Measurements from ENCODE around the gene C1orf122.

Gene C1orf122

DNA sequence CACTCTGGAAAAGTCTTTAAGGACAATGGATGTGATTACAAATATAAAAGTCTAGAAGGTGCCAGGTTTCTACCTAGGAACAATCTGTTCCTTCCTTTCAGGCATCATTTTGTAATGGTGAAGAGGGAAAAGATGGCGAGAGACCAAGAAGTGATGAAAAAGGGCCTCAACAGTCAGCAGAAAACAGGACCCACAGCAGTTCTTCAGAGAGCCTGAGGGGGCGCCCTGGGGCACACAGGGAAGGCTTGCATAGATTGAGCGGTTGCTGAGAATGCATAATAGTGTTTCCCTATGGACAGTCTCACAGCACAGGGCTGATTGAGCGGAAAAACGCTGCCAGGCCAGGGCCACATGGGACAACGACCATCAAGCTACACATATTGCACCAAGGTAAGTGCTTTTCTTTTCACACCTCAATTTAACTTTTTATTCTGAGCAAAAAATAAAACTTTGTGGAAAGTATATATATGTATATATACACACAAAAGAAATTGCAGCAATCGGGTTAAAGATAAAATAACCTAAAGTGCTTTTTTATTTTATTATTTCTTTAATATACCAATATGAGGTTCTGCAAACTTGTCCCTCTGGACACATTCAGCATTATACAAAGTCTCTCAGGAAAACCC, 3.6 kb downstream of the C1orf122 start:
- H3K4me3 ChIP-seq (replicated peaks; ENCODE audit: insufficient read depth, low read length) = no peak overlapping the region
- no peak for TF ChIP-seq GABPA (IDR thresholded peaks at IDR 0.05; ENCODE audit: low read depth)
- TF ChIP-seq, protein P1, sequence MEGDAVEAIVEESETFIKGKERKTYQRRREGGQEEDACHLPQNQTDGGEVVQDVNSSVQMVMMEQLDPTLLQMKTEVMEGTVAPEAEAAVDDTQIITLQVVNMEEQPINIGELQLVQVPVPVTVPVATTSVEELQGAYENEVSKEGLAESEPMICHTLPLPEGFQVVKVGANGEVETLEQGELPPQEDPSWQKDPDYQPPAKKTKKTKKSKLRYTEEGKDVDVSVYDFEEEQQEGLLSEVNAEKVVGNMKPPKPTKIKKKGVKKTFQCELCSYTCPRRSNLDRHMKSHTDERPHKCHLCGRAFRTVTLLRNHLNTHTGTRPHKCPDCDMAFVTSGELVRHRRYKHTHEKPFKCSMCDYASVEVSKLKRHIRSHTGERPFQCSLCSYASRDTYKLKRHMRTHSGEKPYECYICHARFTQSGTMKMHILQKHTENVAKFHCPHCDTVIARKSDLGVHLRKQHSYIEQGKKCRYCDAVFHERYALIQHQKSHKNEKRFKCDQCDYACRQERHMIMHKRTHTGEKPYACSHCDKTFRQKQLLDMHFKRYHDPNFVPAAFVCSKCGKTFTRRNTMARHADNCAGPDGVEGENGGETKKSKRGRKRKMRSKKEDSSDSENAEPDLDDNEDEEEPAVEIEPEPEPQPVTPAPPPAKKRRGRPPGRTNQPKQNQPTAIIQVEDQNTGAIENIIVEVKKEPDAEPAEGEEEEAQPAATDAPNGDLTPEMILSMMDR (IDR thresholded peaks at IDR 0.05; ENCODE audit: insufficient read depth, low read length) = peak; percentile 90
- H3K27me3 ChIP-seq (ENCODE audit: insufficient read depth, poor library complexity, severe bottlenecking) = no peaks in the 10 kb centered on the region
- no peak overlapping the region for H3K27ac ChIP-seq (replicated peaks)
- DNase-seq (ENCODE audit: low read depth in 1 of 2, low spot score in 1 of 2) = peak in 1 of 2 experiments; percentile 76

DNA sequence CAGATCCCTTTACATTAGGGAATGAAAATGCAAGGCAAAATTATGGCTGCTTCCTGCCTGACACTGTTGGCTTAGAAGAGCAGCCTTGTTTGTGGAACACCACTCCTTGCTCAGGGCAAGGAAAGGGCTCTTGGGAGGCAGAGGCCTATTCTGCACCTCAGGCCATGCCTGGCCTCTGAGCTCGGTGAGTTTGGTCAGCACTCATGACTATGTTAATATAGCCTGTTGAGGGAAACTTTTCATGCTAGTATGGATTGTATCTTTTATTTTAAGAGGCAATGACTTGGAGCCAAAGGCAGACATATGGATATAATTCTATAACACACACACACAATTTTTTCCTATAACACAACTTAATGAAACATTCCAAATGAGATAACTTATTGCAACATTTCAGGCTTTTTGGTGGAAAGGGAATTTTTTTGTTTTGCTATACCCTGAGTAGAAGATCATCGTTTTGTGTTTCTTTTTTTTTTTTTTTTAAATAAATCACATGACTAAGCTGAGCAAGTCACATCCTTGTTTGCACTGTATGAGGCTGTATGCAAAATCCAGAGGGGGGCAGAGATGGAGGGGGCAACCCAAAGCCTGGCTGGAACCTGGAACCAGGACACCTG, 6.0 kb downstream of the C1orf122 start:
- H3K4me3 ChIP-seq (replicated peaks; ENCODE audit: insufficient read depth, low read length) = no peak overlapping the region
- no peaks in the 10 kb centered on the region for H3K27me3 ChIP-seq (ENCODE audit: insufficient read depth, poor library complexity, severe bottlenecking)
- H3K27ac ChIP-seq (replicated peaks) = no peak overlapping the region
- DNase-seq (ENCODE audit: low read depth in 1 of 2, low spot score in 1 of 2) = no peak
- TF ChIP-seq, protein P1 (IDR thresholded peaks at IDR 0.05; ENCODE audit: insufficient read depth, low read length) = no peak
- TF ChIP-seq GABPA (IDR thresholded peaks at IDR 0.05; ENCODE audit: low read depth) (no peak), POLR2AphosphoS5 (IDR thresholded peaks at IDR 0.05; ENCODE audit: low read depth) (no peak), SPI1 (IDR thresholded peaks at IDR 0.05; ENCODE audit: borderline replicate concordance, low read depth) (no peak)
- TF ChIP-seq, protein P2, sequence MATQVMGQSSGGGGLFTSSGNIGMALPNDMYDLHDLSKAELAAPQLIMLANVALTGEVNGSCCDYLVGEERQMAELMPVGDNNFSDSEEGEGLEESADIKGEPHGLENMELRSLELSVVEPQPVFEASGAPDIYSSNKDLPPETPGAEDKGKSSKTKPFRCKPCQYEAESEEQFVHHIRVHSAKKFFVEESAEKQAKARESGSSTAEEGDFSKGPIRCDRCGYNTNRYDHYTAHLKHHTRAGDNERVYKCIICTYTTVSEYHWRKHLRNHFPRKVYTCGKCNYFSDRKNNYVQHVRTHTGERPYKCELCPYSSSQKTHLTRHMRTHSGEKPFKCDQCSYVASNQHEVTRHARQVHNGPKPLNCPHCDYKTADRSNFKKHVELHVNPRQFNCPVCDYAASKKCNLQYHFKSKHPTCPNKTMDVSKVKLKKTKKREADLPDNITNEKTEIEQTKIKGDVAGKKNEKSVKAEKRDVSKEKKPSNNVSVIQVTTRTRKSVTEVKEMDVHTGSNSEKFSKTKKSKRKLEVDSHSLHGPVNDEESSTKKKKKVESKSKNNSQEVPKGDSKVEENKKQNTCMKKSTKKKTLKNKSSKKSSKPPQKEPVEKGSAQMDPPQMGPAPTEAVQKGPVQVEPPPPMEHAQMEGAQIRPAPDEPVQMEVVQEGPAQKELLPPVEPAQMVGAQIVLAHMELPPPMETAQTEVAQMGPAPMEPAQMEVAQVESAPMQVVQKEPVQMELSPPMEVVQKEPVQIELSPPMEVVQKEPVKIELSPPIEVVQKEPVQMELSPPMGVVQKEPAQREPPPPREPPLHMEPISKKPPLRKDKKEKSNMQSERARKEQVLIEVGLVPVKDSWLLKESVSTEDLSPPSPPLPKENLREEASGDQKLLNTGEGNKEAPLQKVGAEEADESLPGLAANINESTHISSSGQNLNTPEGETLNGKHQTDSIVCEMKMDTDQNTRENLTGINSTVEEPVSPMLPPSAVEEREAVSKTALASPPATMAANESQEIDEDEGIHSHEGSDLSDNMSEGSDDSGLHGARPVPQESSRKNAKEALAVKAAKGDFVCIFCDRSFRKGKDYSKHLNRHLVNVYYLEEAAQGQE (IDR thresholded peaks at IDR 0.05; ENCODE audit: insufficient replicate concordance, low read depth) = no peak

DNA sequence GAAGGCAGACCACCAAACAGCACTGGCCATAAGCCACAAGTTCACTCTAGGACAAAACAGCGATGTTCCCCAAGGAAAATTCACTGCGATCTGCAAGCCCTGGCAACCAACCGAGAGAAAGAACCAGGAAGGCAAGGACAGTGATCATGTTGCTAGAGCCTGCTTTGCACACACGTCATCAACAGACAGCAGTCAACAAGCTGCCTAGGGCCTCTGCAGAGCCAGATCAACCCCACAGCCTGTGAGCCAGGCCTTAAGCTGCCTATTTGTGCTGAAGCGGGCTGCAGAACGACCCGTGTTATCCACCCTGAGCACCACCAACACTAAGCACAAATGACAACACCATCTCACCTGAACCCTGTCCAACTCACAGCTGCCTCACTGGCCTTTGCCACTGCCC, 6.7 kb downstream of the C1orf122 start:
- DNase-seq (ENCODE audit: low read depth in 1 of 2, low spot score in 1 of 2) = no peak
- Histone ChIP-seq H3K4me3 (replicated peaks; ENCODE audit: insufficient read depth, low read length) (no peak overlapping the region), H3K27ac (replicated peaks) (no peak overlapping the region), H3K27me3 (ENCODE audit: insufficient read depth, poor library complexity, severe bottlenecking) (no peaks in the 10 kb centered on the region)
- TF ChIP-seq, protein P1 (IDR thresholded peaks at IDR 0.05; ENCODE audit: insufficient read depth, low read length) = no peak
- TF ChIP-seq, protein P2 (IDR thresholded peaks at IDR 0.05; ENCODE audit: insufficient replicate concordance, low read depth) = no peak

DNA sequence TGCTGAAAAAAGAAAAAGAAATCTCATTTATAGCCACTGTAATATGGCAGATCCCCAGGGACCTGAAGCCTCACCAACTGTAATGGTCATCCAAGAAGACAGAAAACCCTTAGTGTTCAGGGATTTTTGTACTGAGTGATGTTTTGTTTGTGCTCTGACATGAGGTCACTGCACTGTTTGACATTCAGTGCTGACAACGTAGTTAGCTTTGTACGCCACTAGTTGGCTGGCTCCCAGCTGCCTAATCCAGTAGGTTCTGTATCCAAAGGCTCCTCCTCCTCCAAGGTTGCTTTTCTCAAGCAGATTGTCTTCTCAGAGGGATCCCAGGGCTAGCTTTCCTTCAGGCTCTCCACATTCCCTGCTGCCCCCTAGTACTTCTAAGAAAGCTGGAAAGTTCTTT, 9.9 kb downstream of the C1orf122 start:
- TF ChIP-seq, protein P1 (IDR thresholded peaks at IDR 0.05; ENCODE audit: insufficient read depth, low read length) = no peak
- TF ChIP-seq SPI1 (IDR thresholded peaks at IDR 0.05; ENCODE audit: borderline replicate concordance, low read depth) = no peak
- TF ChIP-seq GABPA (IDR thresholded peaks at IDR 0.05; ENCODE audit: low read depth) = no peak
- no peak for TF ChIP-seq POLR2AphosphoS5 (IDR thresholded peaks at IDR 0.05; ENCODE audit: low read depth)
- TF ChIP-seq, protein P2 (IDR thresholded peaks at IDR 0.05; ENCODE audit: insufficient replicate concordance, low read depth) = no peak
- DNase-seq (ENCODE audit: low read depth in 1 of 2, low spot score in 1 of 2) = no peak
- H3K27me3 ChIP-seq (ENCODE audit: insufficient read depth, poor library complexity, severe bottlenecking) = no peaks in the 10 kb centered on the region
- no peak overlapping the region for H3K27ac ChIP-seq (replicated peaks)
- H3K4me3 ChIP-seq (replicated peaks; ENCODE audit: insufficient read depth, low read length) = no peak overlapping the region
